ENCODE results near the gene ZNF708. TPM values are rescaled to one million over a fixed set of nuclear protein-coding genes. Genes with fewer than 3 reads are reported as not detected.

Gene ZNF708
- total and polyA plus RNA-seq, 2 of the 13 experiments (the other 11 are each of a cell fraction or from before 2014, with no cell fraction given), result 1.8 to 5.2 TPM

- TF ChIP-seq MIER2 (CRISPR knock-in tag; IDR thresholded peaks at IDR 0.05) (no peak), ZNF34 (CRISPR knock-in tag; IDR thresholded peaks at IDR 0.05; ENCODE audit: borderline replicate concordance) (no peak), MAFF (IDR thresholded peaks at IDR 0.05; ENCODE audit: low read depth, low read length) (no peak), TP53 (CRISPR knock-in tag; conservative IDR thresholded peaks at IDR 0.05) (no peak), ZNF552 (CRISPR knock-in tag; IDR thresholded peaks at IDR 0.05; ENCODE audit: borderline replicate concordance) (no peak), KDM4B (CRISPR knock-in tag; IDR thresholded peaks at IDR 0.05) (no peak), ZNF10 (CRISPR knock-in tag; IDR thresholded peaks at IDR 0.05; ENCODE audit: borderline replicate concordance, low read depth) (no peak), TBL1XR1 (IDR thresholded peaks at IDR 0.05; ENCODE audit: borderline replicate concordance, low read length, partially characterized antibody) (no peak), ZSCAN25 (CRISPR knock-in tag; IDR thresholded peaks at IDR 0.05) (no peak), ZBTB1 (CRISPR knock-in tag; IDR thresholded peaks at IDR 0.05; ENCODE audit: borderline replicate concordance) (no peak), HNF1B (CRISPR knock-in tag; IDR thresholded peaks at IDR 0.05) (no peak), ZNF362 (CRISPR knock-in tag; IDR thresholded peaks at IDR 0.05; ENCODE audit: borderline replicate concordance) (no peak), TRIM24 (CRISPR knock-in tag; IDR thresholded peaks at IDR 0.05) (no peak)
Observed at GRCh38 chr19:21328885-21329605, at the start of gene ZNF708 (continued).
